DMS153 treated with DMSO at 0.1 percent for 48 hours (cell line): ENCODE measurements around the gene UBE2J1.
A peak's percentile ranks its signal among the peaks of the same experiment; 100 is the strongest.
"Not testable (repeated sequence)": the region's sequence is repeated elsewhere in the genome, so short reads cannot be mapped to it uniquely, and the experiment has no call there.

Experiments used
- DNase-seq: peaks from one replicate; lab custom pipeline; 2025; ENCODE audit not compliant: unreplicated experiment; lab: John Stamatoyannopoulos, UW

The UBE2J1 gene, protein sequence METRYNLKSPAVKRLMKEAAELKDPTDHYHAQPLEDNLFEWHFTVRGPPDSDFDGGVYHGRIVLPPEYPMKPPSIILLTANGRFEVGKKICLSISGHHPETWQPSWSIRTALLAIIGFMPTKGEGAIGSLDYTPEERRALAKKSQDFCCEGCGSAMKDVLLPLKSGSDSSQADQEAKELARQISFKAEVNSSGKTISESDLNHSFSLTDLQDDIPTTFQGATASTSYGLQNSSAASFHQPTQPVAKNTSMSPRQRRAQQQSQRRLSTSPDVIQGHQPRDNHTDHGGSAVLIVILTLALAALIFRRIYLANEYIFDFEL

GRCh38 chr6:89352278-89353117 is at the start of gene UBE2J1:
Gene UBE2J1, minus strand, starts transcription at chr6:89352722. Its CDS starts 153 bp downstream, at chr6:89352569.
- peak; percentile 77 for DNase-seq

DNA sequence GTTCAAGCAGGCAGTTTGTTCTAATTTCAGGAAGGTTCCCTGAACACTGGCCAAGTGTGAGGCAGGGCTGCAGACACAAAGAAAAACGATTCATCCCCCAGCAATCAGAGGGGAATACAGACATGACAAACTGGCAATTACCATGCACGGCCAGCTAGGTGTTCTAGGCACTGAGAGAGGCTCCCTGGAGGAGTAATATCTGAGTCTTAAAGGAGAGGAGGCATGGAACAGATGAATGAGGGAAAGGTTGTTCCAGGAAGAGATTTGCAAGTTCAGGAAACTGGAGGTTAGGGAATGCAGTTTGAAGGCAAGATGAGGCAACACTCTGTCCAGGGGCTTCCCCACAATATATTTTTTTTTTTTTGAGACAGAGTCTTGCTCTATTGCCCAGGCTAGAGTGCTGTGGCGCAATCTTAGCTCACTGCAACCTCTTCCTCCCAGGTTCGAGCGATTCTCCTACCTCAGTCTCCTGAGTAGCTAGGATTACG is 48.4 kb upstream of the UBE2J1 start:
- DNase-seq: no peak

DNA sequence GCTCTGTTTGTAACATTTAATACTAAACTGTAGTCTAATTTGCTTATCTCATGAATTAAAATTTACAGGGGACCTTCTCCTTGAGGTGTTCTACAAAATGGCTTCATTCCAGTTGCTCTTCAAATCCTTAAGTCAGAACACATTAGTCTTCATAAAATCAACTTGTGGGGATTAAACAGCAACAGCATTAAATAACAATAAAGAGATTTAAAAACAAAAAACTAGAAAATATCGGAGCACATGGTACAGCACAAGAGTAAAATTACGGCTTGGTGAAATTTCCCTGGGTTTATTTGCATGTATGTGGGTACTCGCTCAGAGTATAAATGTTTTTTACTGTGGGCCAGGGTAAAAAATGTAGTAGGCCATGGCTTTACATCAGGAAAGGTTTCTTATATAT is 47.5 kb upstream of the UBE2J1 start:
- no peak for DNase-seq

- no peak for DNase-seq
Measured at GRCh38 chr6:89398762-89399525, 46.4 kb upstream of the UBE2J1 start.

- not testable (repeated sequence) for DNase-seq
Measured at GRCh38 chr6:89397884-89398283, 45.4 kb upstream of the UBE2J1 start.

DNA sequence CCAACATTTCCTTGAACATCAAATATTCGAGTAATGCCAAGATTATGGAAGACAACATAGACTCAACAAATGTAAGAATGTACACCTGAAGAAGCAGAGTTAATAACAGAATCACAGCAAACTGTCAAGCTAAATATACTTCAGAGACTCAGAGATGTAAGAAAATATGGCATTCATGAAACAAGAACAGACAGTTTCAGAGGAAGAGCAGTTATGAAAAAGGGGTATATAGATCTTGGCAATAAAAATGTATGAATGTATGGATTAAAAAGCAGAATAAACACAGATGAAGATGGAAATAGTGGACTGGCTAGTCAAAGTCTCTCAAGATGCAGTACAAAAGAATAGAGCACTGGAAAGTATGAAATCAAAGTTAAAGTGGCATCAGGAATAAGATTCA is 41.1 kb upstream of the UBE2J1 start:
- no peak for DNase-seq

- no peak for DNase-seq
Measured at GRCh38 chr6:89392823-89393222, 40.3 kb upstream of the UBE2J1 start.

GRCh38 chr6:89388846-89389245 is 36.3 kb upstream of the UBE2J1 start:
- DNase-seq: no peak

DNA sequence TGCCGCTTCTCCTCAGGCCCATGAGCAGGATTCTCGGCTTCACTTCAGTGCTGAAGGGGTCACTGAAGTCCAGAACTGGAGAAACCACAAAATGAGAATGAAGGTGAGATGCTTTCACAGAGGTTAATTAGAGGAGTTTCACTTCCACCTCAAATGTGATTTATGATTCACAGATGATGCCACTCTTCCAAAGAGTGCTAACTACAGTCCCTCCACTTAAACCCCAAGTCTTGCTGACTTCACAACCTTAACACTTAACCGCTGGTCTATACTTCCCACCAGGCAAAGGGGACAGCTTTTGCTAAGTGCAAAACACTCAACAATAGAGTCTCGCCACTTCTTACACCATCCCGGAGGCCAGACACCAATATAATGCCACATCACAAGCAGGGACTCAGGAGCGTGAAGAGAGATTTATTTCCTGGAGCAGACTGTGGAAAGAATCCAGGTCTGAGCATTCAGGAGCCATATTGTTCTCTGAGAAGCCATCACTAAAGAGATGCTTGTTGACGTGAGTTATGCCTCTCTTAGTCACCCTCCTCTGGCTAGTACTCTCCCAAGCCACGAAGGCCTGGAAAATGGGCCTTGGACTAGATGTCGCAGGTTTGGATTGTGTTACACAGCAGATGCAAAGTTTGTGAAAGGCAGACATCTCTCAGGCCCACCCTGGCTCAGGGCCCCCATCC is 35.1 kb upstream of the UBE2J1 start:
- DNase-seq: no peak

GRCh38 chr6:89386917-89387491 is 34.5 kb upstream of the UBE2J1 start:
- DNase-seq: no peak

DNA sequence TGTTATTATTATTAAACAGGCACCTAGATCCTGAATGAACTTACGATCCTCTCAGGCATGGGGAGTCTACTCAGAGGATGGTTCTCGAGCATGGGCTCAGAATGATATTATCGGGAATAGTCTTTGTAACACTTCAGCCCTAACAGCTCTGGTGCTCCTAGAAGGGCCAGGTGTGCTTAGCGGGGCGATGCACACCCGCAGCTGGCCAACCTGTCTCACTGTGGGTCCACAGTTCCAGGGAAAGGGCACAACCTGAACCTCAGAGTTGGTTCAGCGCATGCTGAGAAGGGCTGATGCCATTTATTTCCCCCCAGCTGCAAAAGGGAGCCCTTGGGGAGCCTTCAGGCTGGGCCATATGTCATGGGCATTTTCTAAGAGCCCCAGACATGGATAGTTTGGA is 33.3 kb upstream of the UBE2J1 start:
- no peak for DNase-seq

DNA sequence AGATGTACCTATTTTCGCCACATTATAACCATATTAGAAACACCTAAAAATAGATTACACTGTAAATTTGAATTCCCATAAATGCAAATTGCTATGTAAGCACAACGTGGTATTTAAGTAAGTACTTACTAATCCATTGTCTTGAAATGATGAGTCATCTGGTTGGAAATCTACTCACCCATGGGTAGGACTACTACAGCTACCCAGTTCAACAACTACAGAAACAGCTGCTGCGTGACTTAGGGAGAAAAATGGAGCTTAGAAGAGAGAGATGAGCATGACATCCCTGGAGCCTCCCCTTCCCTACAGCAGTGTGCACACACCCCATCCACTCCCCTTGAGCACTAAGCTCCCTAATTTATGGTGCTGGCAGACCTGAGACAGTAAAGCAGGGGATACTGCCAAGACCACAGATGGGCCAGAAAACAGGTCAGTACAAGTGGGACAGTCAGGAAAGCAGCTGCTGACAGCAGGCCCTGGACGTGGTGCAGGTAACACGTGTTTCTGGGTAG is 32.7 kb upstream of the UBE2J1 start:
- no peak for DNase-seq

- DNase-seq: no peak
Measured at GRCh38 chr6:89381031-89381430, 28.5 kb upstream of the UBE2J1 start.

DNA sequence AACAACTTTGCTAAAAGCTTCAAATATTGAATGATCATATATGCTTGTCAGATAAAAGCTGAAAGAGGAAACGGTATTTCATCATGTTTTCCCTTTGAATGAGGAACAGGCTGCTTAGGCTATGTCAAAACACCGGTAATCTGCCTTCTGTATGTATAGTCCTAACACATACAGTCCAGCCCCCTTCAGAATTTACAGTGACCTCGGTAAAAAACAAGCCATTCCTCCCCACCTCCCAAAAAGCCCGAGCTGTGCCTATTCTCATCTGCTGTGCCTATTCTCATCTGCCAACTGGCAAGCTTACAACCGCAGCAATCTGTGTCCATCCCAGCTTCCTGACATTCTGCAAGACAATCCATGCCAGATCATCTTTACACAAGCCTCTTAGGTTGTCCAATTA is 26.8 kb upstream of the UBE2J1 start:
- DNase-seq: no peak

DNA sequence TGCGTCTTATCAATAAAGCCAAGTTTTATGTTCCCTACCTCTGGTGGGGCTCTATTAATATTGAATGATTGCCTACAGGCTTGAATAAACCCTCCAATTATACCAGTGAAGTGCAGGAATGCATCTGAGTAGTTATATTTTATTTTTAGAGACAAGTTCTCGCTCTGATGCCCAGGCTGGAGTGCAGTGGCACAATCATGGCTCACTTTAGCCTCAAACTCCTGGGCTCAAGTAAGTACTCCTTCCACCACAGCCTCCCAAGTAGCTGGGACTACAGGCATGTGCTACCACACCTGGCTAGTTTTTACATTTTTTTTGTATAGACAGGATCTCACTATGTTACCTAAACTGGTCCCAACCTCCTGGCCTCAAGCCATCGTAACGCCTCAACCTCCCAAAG is 26.1 kb upstream of the UBE2J1 start:
- DNase-seq: no peak

- peak; percentile 92 for DNase-seq
Measured at GRCh38 chr6:89375427-89376267, 23.1 kb upstream of the UBE2J1 start.

- DNase-seq: no peak
Measured at GRCh38 chr6:89372506-89372901, 20.0 kb upstream of the UBE2J1 start.

DNA sequence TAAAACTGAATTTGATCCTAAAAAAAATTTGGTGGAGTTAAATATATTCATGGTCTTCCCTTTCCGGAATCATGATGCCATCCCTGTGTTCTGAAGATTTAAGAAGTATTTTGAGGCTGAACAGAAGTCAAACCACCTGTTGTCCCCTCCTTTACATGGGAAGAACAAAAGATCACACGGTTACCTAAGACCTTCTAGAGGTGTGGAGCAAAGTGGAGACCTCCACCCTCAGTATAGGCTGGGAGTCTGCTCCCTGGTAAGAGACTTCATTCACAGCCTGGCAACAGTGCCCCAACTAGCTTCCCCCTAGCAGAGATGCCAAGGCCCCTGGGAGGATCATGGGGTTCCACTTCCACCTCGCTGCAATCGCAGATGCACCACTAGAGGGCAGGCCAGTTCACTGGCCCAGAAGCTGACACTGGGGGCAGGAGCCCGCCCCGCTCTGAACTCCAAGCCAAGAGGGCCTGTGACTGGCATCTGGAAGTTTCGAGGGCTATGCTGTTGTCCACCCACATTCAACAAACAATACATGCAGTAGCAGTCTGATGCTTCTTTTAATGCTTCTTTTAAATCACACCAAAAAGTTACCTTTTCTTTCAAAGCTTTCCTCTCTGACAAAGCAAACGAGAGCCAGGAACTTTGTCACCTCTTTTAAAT is 19.5 kb upstream of the UBE2J1 start:
- peak; percentile 81 for DNase-seq

- DNase-seq: no peak
Measured at GRCh38 chr6:89368999-89369398, 16.5 kb upstream of the UBE2J1 start.
